Natural killer cell (primary cell): ENCODE results near the gene PITPNC1. TPM values are rescaled to one million over a fixed set of nuclear protein-coding genes. Genes with fewer than 3 reads are reported as not detected.
A peak's percentile ranks its signal among the peaks of the same experiment; 100 is the strongest.
"Not testable (repeated sequence)": the region's sequence is repeated elsewhere in the genome, so short reads cannot be mapped to it uniquely, and the experiment has no call there.

Source experiments
- ATAC-seq, 3 donors: fragments of 150-1000 bp in 2 of 3; fragments of 200-7000 bp in 1 of 3; cut with Tn5 transposase; 1 replicate in 1 of 3; 2 replicates in 2 of 3; pipeline ENCODE4 v1.10.0; 2021; ENCODE audit warnings: mild to moderate bottlenecking in 2 of 3, moderate library complexity in 2 of 3
- DNase-seq, 2 donors: peaks; one replicate each; pipeline versions ENCODE4 v3.0.0 to v3.0.0-alpha.2; 2013 to 2021; ENCODE audit warnings: mixed read lengths in 1 of 2
- H3K27ac ChIP-seq: one replicate; pipeline ENCODE4 v1.5.1; 2013; ENCODE audit warnings: mild to moderate bottlenecking, low read length
- H3K27me3 ChIP-seq: one replicate; pipeline ENCODE4 v1.6.1; 2013; ENCODE audit warnings: low read length; ENCODE audit not compliant: control insufficient read depth, insufficient read depth
- H3K36me3 ChIP-seq: one replicate; pipeline ENCODE4 v1.6.1; 2013; ENCODE audit warnings: low read length; ENCODE audit not compliant: control insufficient read depth, insufficient read depth
- H3K4me1 ChIP-seq: one replicate; pipeline ENCODE4 v1.6.1; 2013; ENCODE audit warnings: low read length; ENCODE audit not compliant: control insufficient read depth, insufficient read depth
- H3K4me3 ChIP-seq: one replicate; pipeline ENCODE4 v1.5.1; 2013; ENCODE audit warnings: low read length
- H3K9me3 ChIP-seq: one replicate; pipeline ENCODE4 v1.6.1; 2013; ENCODE audit warnings: low read length; ENCODE audit not compliant: control insufficient read depth, insufficient read depth
- H3K27ac Mint-ChIP-seq, 2 donors: one replicate each; pipeline ENCODE4 v1.8.0; 2022; ENCODE audit warnings: mild to moderate bottlenecking in 2 of 2, mixed read lengths in 2 of 2, moderate library complexity in 1 of 2
- H3K27me3 Mint-ChIP-seq, 2 donors: one replicate each; pipeline ENCODE4 v1.8.0; 2022; ENCODE audit warnings: low read depth in 2 of 2, mixed read lengths in 2 of 2
- H3K36me3 Mint-ChIP-seq: one replicate; pipeline ENCODE4 v1.8.0; 2022; ENCODE audit warnings: mixed read lengths
- H3K4me1 Mint-ChIP-seq, 2 donors: one replicate each; pipeline ENCODE4 v1.8.0; 2022; ENCODE audit warnings: mixed read lengths in 2 of 2
- H3K4me3 Mint-ChIP-seq: one replicate; pipeline ENCODE4 v1.8.0; 2022; ENCODE audit warnings: mild to moderate bottlenecking, moderate library complexity, mixed read lengths
- H3K9me3 Mint-ChIP-seq, 2 donors: one replicate each; pipeline ENCODE4 v1.8.0; 2022; ENCODE audit warnings: mixed read lengths in 2 of 2
- WGBS: methylation state at CpG from one replicate; pipeline ENCODE4 v1.1.7; 2013; ENCODE audit warnings: missing lambda C conversion rate; ENCODE audit not compliant: insufficient coverage; 5-methylcytosine and 5-hydroxymethylcytosine counted together
- intact Hi-C: fragments of 100-400 bp; cut with micrococcal nuclease; formaldehyde crosslinking; loops from one replicate; pipeline ENCODE4 v1.14.2; 2022
- total RNA-seq, 4 donors: library from RNA; stranded (reverse); fragments of 120-200 nt in 1 of 4; gene quantifications; one replicate each; pipeline versions ENCODE4 v1.2.3 to v1.2.4, GENCODE V29; 2013 to 2022
- TF ChIP-seq, protein P1 (sequence below): fragments of 200-600 bp; IDR thresholded peaks from one replicate; pipeline ENCODE4 v1.8.0; 2022; ENCODE audit warnings: antibody characterized with exemption

The PITPNC1 gene
- total RNA-seq, 3 donors from 2014 or later (not counting 1 experiment from before 2014, with no cell fraction given): 150 to 185 (median 169) TPM

GRCh38 chr17:67477687-67478086 lies 100.6 kb downstream of the PITPNC1 start:
- no peaks in the 10 kb centered on the region for H3K9me3 Mint-ChIP-seq
- peak overlapping the region; percentile 89 to 94 for H3K27ac Mint-ChIP-seq
- Histone ChIP-seq H3K36me3 (no peaks in the 10 kb centered on the region), H3K9me3 (no peaks in the 10 kb centered on the region), H3K4me1 (peaks cover 66% of the 10 kb centered on the region), H3K27ac (peak overlapping the region; percentile 78), H3K27me3 (no peaks in the 10 kb centered on the region), H3K4me3 (no peak overlapping the region)
- TF ChIP-seq, protein P1, sequence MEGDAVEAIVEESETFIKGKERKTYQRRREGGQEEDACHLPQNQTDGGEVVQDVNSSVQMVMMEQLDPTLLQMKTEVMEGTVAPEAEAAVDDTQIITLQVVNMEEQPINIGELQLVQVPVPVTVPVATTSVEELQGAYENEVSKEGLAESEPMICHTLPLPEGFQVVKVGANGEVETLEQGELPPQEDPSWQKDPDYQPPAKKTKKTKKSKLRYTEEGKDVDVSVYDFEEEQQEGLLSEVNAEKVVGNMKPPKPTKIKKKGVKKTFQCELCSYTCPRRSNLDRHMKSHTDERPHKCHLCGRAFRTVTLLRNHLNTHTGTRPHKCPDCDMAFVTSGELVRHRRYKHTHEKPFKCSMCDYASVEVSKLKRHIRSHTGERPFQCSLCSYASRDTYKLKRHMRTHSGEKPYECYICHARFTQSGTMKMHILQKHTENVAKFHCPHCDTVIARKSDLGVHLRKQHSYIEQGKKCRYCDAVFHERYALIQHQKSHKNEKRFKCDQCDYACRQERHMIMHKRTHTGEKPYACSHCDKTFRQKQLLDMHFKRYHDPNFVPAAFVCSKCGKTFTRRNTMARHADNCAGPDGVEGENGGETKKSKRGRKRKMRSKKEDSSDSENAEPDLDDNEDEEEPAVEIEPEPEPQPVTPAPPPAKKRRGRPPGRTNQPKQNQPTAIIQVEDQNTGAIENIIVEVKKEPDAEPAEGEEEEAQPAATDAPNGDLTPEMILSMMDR: no peak
- H3K4me1 Mint-ChIP-seq: peaks cover 66 to 68% of the 10 kb centered on the region in 2 donors
- peak overlapping the region; percentile 61 for H3K4me3 Mint-ChIP-seq
- H3K27me3 Mint-ChIP-seq: no peaks in the 10 kb centered on the region
- ATAC-seq: peak; percentile 29 to 63 (median 43)
- no peaks in the 10 kb centered on the region for H3K36me3 Mint-ChIP-seq
- peak; percentile 40 to 71 for DNase-seq
- intact Hi-C loops: loop anchor here (1.0 kb wide), 1 partner anchor 9 kb away; no protein-coding TSS in a partner anchor
- WGBS: 63% methylated on average over 4 of the region's 4 CpGs

DNA sequence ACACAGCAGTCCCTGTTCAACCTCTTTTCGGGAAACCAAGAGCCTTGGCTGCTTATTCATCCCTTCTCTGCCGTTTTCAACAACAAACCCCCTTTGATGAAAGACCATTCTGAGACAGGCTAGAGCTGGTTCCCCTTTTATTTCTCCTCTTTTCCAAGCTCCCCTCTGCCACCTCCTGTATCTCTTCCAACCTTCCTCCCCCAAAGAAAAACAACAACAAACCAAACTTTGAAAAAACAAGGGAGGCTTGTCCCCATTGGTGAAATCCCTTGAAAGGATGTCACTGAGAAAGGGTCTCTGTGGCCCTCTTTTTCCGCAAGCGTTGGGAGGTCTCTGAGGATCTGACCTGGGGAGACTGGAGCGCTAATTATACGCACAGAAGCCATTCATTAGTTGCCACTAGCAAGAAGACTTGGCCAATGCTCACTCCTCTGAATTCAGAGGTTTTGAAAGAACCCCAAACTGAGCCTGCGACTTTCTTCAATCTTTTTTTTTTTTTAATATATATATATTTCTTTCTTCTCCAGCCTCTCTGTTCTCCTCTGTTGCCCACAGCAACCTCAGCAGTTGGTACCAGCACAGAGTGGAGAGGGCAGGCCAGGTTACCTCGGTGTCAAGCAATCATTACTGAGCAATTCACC lies 101.4 kb downstream of the PITPNC1 start:
- H3K36me3 ChIP-seq: no peaks in the 10 kb centered on the region
- H3K4me1 Mint-ChIP-seq: peaks cover 67 to 71% of the 10 kb centered on the region in 2 donors
- H3K4me3 ChIP-seq: no peak overlapping the region
- no peaks in the 10 kb centered on the region for H3K36me3 Mint-ChIP-seq
- ATAC-seq: no peak
- no peaks in the 10 kb centered on the region for H3K27me3 ChIP-seq
- 74% methylated on average over 7 of the region's 8 CpGs for WGBS
- H3K9me3 ChIP-seq: no peaks in the 10 kb centered on the region
- no peaks in the 10 kb centered on the region for H3K9me3 Mint-ChIP-seq
- peaks cover 61% of the 10 kb centered on the region for H3K4me1 ChIP-seq
- H3K27ac ChIP-seq: peak overlapping the region; percentile 78
- peak overlapping the region; percentile 89 to 94 for H3K27ac Mint-ChIP-seq
- no peaks in the 10 kb centered on the region for H3K27me3 Mint-ChIP-seq
- intact Hi-C loops: loop anchor here (1.0 kb wide), 1 partner anchor 8 kb away; no protein-coding TSS in a partner anchor
- DNase-seq: peak in 1 of 2 donors; percentile 55
- peak overlapping the region; percentile 61 for H3K4me3 Mint-ChIP-seq
- TF ChIP-seq, protein P1: no peak

DNA sequence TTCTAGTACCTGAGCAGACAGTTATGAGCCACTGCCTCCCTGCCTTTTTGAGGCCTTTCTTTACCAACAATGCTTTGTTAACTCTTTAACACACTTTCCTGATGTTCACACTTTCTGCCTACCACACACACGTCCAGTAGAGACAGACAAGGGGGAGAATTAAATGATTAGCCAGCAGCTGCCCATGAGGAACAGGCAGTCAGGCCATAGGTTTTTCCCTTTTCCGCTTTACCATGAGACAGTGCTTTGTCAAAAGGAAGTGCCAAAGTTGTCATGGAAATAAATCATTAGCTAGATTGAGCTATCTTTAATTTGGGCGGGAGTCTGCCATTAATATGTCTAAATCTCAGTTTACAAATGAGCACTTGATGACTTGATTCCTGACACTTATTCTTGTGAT lies 102.1 kb downstream of the PITPNC1 start:
- Histone ChIP-seq H3K27ac (peak overlapping the region; percentile 78), H3K4me1 (peaks cover 57% of the 10 kb centered on the region), H3K27me3 (no peaks in the 10 kb centered on the region), H3K9me3 (no peaks in the 10 kb centered on the region), H3K36me3 (no peaks in the 10 kb centered on the region), H3K4me3 (no peak overlapping the region)
- no peaks in the 10 kb centered on the region for H3K9me3 Mint-ChIP-seq
- 79% methylated on average over 3 of the region's 3 CpGs for WGBS
- H3K4me1 Mint-ChIP-seq: peaks cover 64 to 71% of the 10 kb centered on the region in 2 donors
- H3K27me3 Mint-ChIP-seq: no peaks in the 10 kb centered on the region
- DNase-seq (no peak), ATAC-seq (no peak)
- TF ChIP-seq, protein P1: no peak
- intact Hi-C loops: no loop called here
- peak overlapping the region; percentile 59 for H3K4me3 Mint-ChIP-seq
- peak overlapping the region; percentile 89 to 94 for H3K27ac Mint-ChIP-seq
- no peaks in the 10 kb centered on the region for H3K36me3 Mint-ChIP-seq

DNA sequence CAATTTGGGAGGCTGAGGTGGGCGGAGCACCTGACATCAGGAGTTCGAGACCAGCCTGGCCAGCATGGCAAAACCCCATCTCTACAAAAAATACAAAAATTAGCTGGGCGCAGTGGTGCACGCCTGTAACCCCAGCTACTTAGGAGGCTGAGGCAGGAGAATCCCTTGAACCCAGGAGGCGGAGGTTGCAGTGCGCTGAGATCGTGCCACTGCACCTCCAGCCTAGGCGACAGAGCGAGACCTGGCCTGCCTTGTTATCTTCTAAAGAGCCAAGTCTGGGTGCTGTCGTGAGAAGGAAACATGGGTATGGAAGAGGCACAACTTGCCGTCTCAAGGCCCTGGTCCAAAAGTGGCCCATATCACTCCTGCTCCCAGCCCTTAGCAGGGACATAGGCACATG lies 103.9 kb downstream of the PITPNC1 start:
- H3K4me3 Mint-ChIP-seq, H3K27ac ChIP-seq, H3K9me3 Mint-ChIP-seq, ATAC-seq, H3K36me3 Mint-ChIP-seq, H3K27me3 ChIP-seq, H3K36me3 ChIP-seq, intact Hi-C loops, H3K4me3 ChIP-seq, DNase-seq, H3K9me3 ChIP-seq, H3K27me3 Mint-ChIP-seq: not testable (repeated sequence)
- 96% methylated on average over 11 of the region's 11 CpGs for WGBS
- Mint-ChIP-seq H3K4me1 (peaks cover 56 to 60% of the 10 kb centered on the region in 2 donors), H3K27ac (peak overlapping the region in 1 of 2 donors; percentile 89)
- peaks cover 48% of the 10 kb centered on the region for H3K4me1 ChIP-seq
